Gastroesophageal sphincter (tissue), 4 donors: ENCODE data around the gene SLC7A14. TPM values are rescaled to one million over a fixed set of nuclear protein-coding genes. Genes with fewer than 3 reads are reported as not detected.

Experiments
- ATAC-seq: fragments of 150-250 bp; one replicate; pipeline ENCODE4 v1.9.1; 2016; ENCODE audit warnings: mild to moderate bottlenecking, moderate library complexity
- H3K27ac ChIP-seq, 4 donors: fragments of 200-600 bp; sonication (generic) in 3 of 4; 1 replicate in 3 of 4; 2 replicates in 1 of 4; pipeline ENCODE4 v1.5.1; 2016 to 2019
- H3K27me3 ChIP-seq: fragments of 200-600 bp; sonication (generic); one replicate; pipeline ENCODE4 v1.5.1; 2019
- H3K36me3 ChIP-seq, 2 donors: fragments of 200-600 bp; sonication (generic); one replicate each; pipeline ENCODE4 v1.5.1; 2019; ENCODE audit warnings: control low read depth in 1 of 2
- H3K4me1 ChIP-seq, 3 donors: fragments of 200-600 bp; sonication (generic); 1 replicate in 2 of 3; 2 replicates in 1 of 3; pipeline ENCODE4 v1.5.1; 2016 to 2019; ENCODE audit warnings: control low read depth in 2 of 3
- H3K4me3 ChIP-seq, 2 donors: fragments of 200-600 bp; sonication (generic); one replicate each; pipeline ENCODE4 v1.5.1; 2019; ENCODE audit warnings: mild to moderate bottlenecking in 1 of 2, moderate library complexity in 1 of 2
- H3K9me3 ChIP-seq, 3 donors: fragments of 200-600 bp; sonication (generic); one replicate each; pipeline ENCODE4 v1.5.1; 2017 to 2019; ENCODE audit warnings: control low read depth in 2 of 3
- EP300 ChIP-seq: sonication (generic); formaldehyde crosslinking; IDR thresholded peaks from one replicate; pipeline ENCODE4 v1.6.1; 2017; ENCODE audit warnings: antibody characterized with exemption, mild to moderate bottlenecking
- POLR2A ChIP-seq, 2 donors: fragments of 450-650 bp; IDR thresholded peaks; one replicate each; pipeline ENCODE4 v1.6.1; 2017; ENCODE audit warnings: antibody characterized with exemption in 2 of 2, mild to moderate bottlenecking in 2 of 2, moderate library complexity in 1 of 2
- POLR2AphosphoS5 ChIP-seq: sonication (generic); formaldehyde crosslinking; IDR thresholded peaks from one replicate; pipeline ENCODE4 v1.6.1; 2017; ENCODE audit warnings: antibody characterized with exemption
- WGBS, 2 donors: methylation state at CpG; one replicate each; pipeline ENCODE4 v1.1.5; 2018; ENCODE audit warnings: low coverage in 1 of 2; 5-methylcytosine and 5-hydroxymethylcytosine counted together
- total RNA-seq, 4 donors: library from RNA; depleted of rRNA; stranded (reverse); fragments of >200 nt; gene quantifications; one replicate each; pipeline ENCODE4 v1.1.0, GENCODE V29; 2016
- TF ChIP-seq, protein P1 (sequence below), 4 experiments: fragments of 200-600 bp in 2 of 4; fragments of 450-650 bp in 2 of 4; sonication (generic) in 1 of 4; IDR thresholded peaks; one replicate each; pipeline ENCODE4 v1.5.1; 2017 to 2019; ENCODE audit warnings: antibody characterized with exemption in 4 of 4, mild to moderate bottlenecking in 2 of 4, moderate library complexity in 2 of 4

Gene SLC7A14
- total RNA-seq, 4 donors from 2014 or later, result under 0.01 to 0.99 (median 0.43) TPM

- H3K4me3 ChIP-seq, result no peak overlapping the region
- H3K27ac ChIP-seq, result no peak overlapping the region
- H3K9me3 ChIP-seq, result no peaks in the 10 kb centered on the region
- H3K27me3 ChIP-seq, result no peaks in the 10 kb centered on the region
- TF ChIP-seq, protein P1, sequence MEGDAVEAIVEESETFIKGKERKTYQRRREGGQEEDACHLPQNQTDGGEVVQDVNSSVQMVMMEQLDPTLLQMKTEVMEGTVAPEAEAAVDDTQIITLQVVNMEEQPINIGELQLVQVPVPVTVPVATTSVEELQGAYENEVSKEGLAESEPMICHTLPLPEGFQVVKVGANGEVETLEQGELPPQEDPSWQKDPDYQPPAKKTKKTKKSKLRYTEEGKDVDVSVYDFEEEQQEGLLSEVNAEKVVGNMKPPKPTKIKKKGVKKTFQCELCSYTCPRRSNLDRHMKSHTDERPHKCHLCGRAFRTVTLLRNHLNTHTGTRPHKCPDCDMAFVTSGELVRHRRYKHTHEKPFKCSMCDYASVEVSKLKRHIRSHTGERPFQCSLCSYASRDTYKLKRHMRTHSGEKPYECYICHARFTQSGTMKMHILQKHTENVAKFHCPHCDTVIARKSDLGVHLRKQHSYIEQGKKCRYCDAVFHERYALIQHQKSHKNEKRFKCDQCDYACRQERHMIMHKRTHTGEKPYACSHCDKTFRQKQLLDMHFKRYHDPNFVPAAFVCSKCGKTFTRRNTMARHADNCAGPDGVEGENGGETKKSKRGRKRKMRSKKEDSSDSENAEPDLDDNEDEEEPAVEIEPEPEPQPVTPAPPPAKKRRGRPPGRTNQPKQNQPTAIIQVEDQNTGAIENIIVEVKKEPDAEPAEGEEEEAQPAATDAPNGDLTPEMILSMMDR (IDR thresholded peaks at IDR 0.05), result no peak
- TF ChIP-seq POLR2AphosphoS5, result no peak
- no peak for TF ChIP-seq EP300
- no peak for TF ChIP-seq POLR2A (IDR thresholded peaks at IDR 0.05)
- no peaks in the 10 kb centered on the region for H3K4me1 ChIP-seq
- no peak for ATAC-seq
- no peaks in the 10 kb centered on the region for H3K36me3 ChIP-seq
- 62 to 64% methylated on average over 2 of the region's 2 CpGs for WGBS, 2 donors
Observed at GRCh38 chr3:170564664-170565063, 21.2 kb downstream of the SLC7A14 start.

DNA sequence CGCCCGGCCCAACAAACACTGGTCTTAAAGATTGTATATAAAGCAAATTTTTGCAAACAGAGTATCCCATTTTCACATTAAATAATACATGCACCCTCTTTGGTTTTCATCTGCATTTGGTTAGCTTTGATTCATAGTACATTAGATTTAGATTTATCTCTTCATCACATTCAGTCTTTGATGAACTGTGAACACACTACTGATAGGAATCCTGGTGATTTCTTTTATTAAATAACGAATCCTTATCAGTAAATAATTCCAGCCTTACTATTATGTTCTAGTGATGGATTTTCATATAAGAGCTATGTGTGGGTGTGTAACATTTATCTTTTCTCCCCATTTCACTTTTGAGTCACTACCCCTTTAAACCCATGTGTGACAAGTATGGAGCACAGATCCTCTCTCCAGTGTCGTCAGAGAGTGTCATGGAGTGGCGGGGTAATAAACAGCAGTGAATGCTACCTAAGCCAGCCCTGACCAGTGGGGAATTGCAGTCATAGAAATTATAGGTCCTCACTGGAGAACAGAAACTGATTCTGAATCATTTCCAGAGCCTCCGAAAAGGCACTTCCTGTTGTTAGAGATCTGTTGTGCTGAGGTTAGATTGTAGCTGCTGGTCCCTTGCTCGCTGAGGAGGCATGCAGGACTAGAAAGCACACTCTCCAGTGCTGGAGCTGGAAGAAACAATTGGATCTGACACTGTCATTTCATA lies 22.0 kb downstream of the SLC7A14 start:
- TF ChIP-seq POLR2A (IDR thresholded peaks at IDR 0.05), result no peak
- TF ChIP-seq, protein P1 (IDR thresholded peaks at IDR 0.05), result no peak
- no peak for TF ChIP-seq POLR2AphosphoS5
- no peak for TF ChIP-seq EP300

DNA sequence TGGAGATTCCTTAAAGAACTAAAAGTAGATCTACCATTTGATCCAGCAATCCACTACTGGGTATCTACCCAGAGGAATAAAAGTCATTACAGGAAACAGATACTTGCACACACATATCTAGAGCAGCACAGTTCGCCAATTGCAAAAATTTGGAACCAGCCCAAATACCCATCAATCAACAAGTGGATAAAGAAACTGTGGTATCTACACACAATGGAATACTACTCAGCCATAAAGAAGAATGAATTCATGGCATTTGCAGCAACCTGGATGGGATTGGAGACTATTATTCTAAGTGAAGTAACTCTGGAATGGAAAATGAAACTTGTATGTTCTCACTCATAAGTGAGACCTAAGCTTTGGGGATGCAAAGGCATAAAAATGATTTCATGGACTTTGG lies 23.8 kb downstream of the SLC7A14 start:
- no peaks in the 10 kb centered on the region for H3K9me3 ChIP-seq
- no peaks in the 10 kb centered on the region for H3K27me3 ChIP-seq
- no peaks in the 10 kb centered on the region for H3K36me3 ChIP-seq
- no peak for TF ChIP-seq POLR2AphosphoS5
- TF ChIP-seq, protein P1 (IDR thresholded peaks at IDR 0.05), result no peak
- no peak for TF ChIP-seq EP300
- no peak for TF ChIP-seq POLR2A (IDR thresholded peaks at IDR 0.05)
- ATAC-seq, result no peak
- no peak overlapping the region for H3K27ac ChIP-seq
- no peak overlapping the region for H3K4me3 ChIP-seq
- WGBS, 2 donors, result 67 to 80% methylated on average over 1 of the region's 1 CpG
- no peaks in the 10 kb centered on the region for H3K4me1 ChIP-seq

More for the DNA sequence above, 22.0 kb downstream of the SLC7A14 start:
- Histone ChIP-seq H3K27ac (no peak overlapping the region), H3K27me3 (no peaks in the 10 kb centered on the region), H3K36me3 (no peaks in the 10 kb centered on the region), H3K4me3 (no peak overlapping the region), H3K9me3 (no peaks in the 10 kb centered on the region), H3K4me1 (no peaks in the 10 kb centered on the region)
- ATAC-seq, result no peak
- 51 to 55% methylated on average over 6 to 7 of the region's 7 CpGs for WGBS, 2 donors

DNA sequence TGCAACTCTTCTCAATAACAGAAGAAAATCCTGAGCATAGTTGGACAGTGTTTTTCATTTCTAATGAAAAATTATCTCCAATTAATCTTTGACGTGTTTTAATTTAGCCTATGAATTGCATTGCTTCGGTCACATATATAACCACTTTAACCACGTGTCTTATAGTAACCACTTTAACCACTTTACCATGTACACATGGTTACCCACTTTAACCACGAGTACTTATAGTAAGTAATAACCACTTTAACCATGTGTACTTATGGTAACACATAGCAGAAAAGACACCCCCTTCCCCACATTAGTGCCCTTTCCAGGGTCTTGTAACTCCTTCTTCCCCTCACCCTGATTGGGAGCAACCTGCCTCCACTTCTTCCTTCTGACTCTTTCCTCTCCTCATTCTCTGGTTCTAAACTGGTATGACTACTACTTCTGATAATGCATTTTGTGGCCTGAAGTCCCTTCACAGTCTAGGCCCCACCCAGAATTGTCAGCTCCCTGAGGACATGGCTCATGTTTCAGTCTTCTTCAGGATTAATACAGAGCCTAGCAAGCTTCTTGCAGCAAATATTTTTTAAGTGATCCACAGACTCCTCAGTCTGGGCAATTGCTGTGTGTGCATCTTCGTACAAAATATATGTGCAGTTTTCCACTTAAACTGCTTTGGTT lies 25.0 kb downstream of the SLC7A14 start:
- TF ChIP-seq POLR2A (IDR thresholded peaks at IDR 0.05) (no peak), EP300 (no peak), POLR2AphosphoS5 (no peak)
- TF ChIP-seq, protein P1 (IDR thresholded peaks at IDR 0.05), result no peak
- Histone ChIP-seq H3K27ac (no peak overlapping the region), H3K27me3 (no peaks in the 10 kb centered on the region), H3K4me1 (no peaks in the 10 kb centered on the region), H3K9me3 (no peaks in the 10 kb centered on the region), H3K4me3 (no peak overlapping the region), H3K36me3 (no peaks in the 10 kb centered on the region)
- WGBS, 2 donors, result 83 to 86% methylated on average over 5 of the region's 5 CpGs
- no peak for ATAC-seq

DNA sequence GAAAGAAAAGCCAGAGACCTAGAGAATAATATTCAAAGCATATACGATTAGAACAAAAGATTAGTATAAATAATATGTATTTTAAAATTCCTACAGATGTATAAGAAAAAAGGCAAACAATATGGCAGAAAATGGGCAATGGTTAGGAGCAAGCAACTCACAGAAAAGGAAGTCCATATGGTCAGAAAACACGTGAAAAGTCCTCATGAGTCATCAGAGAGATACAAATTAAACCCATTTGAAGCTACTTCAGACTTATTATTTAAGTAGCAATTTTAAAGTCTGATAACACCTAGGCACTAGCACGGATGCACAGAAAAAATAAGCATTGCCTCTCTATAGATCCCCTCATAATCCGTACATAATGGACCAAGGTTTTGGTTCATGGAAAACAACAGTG lies 25.6 kb downstream of the SLC7A14 start:
- ATAC-seq, result no peak
- TF ChIP-seq POLR2A (IDR thresholded peaks at IDR 0.05) (no peak), POLR2AphosphoS5 (no peak), EP300 (no peak)
- TF ChIP-seq, protein P1 (IDR thresholded peaks at IDR 0.05), result no peak
- Histone ChIP-seq H3K4me3 (no peak overlapping the region), H3K36me3 (no peaks in the 10 kb centered on the region), H3K4me1 (no peaks in the 10 kb centered on the region), H3K9me3 (no peaks in the 10 kb centered on the region), H3K27me3 (no peaks in the 10 kb centered on the region), H3K27ac (no peak overlapping the region)
- 58 to 61% methylated on average over 3 to 4 of the region's 4 CpGs for WGBS, 2 donors
